Measurements from ENCODE around the gene RPS15.
"Not testable (repeated sequence)": the region's sequence is repeated elsewhere in the genome, so short reads cannot be mapped to it uniquely, and the experiment has no call there.

RPS15 gene

GRCh38 chr19:1470305-1471009 is 32.3 kb downstream of the RPS15 start:
- no peak for DNase-seq (ENCODE audit: low read depth)

GRCh38 chr19:1471010-1471514 is 32.9 kb downstream of the RPS15 start:
- no peak for DNase-seq (ENCODE audit: low read depth)

GRCh38 chr19:1471515-1472160 is 33.4 kb downstream of the RPS15 start:
- DNase-seq (ENCODE audit: low read depth) = no peak

- DNase-seq (ENCODE audit: low read depth) = no peak
These were observed 34.3 kb downstream of the RPS15 start for GRCh38 chr19:1472231-1473084.

- no peak for DNase-seq (ENCODE audit: low read depth)
These were observed 35.1 kb downstream of the RPS15 start for GRCh38 chr19:1473085-1473851.

- no peak for DNase-seq (ENCODE audit: low read depth)
These were observed 36.0 kb downstream of the RPS15 start for GRCh38 chr19:1474011-1474764.

GRCh38 chr19:1474765-1475351 is 36.7 kb downstream of the RPS15 start:
- no peak for DNase-seq (ENCODE audit: low read depth)

- no peak for DNase-seq (ENCODE audit: low read depth)
These were observed 37.7 kb downstream of the RPS15 start for GRCh38 chr19:1475751-1476437.

GRCh38 chr19:1477056-1477455 is 38.9 kb downstream of the RPS15 start:
- not testable (repeated sequence) for DNase-seq (ENCODE audit: low read depth)

GRCh38 chr19:1478934-1479707 is 40.9 kb downstream of the RPS15 start, which contains the start of gene C19orf25:
Gene C19orf25, minus strand, starts transcription at chr19:1479215. Its CDS starts 312 bp downstream, at chr19:1478903.
- peak; percentile 88 for DNase-seq (ENCODE audit: low read depth)

- DNase-seq (ENCODE audit: low read depth) = no peak
These were observed 43.2 kb downstream of the RPS15 start for GRCh38 chr19:1481224-1481892.

GRCh38 chr19:1481893-1482360 is 43.7 kb downstream of the RPS15 start:
- no peak for DNase-seq (ENCODE audit: low read depth)

GRCh38 chr19:1482361-1483130 is 44.4 kb downstream of the RPS15 start:
- DNase-seq (ENCODE audit: low read depth) = no peak

- DNase-seq (ENCODE audit: low read depth) = no peak
These were observed 45.2 kb downstream of the RPS15 start for GRCh38 chr19:1483131-1483978.

GRCh38 chr19:1483979-1484428 is 45.8 kb downstream of the RPS15 start:
- no peak for DNase-seq (ENCODE audit: low read depth)

- DNase-seq (ENCODE audit: low read depth) = no peak
These were observed 48.8 kb downstream of the RPS15 start for GRCh38 chr19:1486720-1487575.
